Subcutaneous abdominal adipose tissue (tissue), 5 donors: Measurements from ENCODE around the gene NDUFAF5.
"Not testable (repeated sequence)": the region's sequence is repeated elsewhere in the genome, so short reads cannot be mapped to it uniquely, and the experiment has no call there.

Experiments
- H3K27ac ChIP-seq: one replicate; pipeline ENCODE4 v1.7.0; 2013; ENCODE audit warnings: low read depth, mild to moderate bottlenecking, inconsistent platforms, low read length, moderate library complexity
- H3K27me3 ChIP-seq, 5 donors: one replicate each; pipeline ENCODE4 v1.7.0; 2013; ENCODE audit warnings: low read length in 5 of 5, inconsistent platforms in 1 of 5; ENCODE audit not compliant: control insufficient read depth in 5 of 5, insufficient read depth in 4 of 5
- H3K36me3 ChIP-seq, 5 donors: one replicate each; pipeline ENCODE4 v1.7.0; 2013; ENCODE audit warnings: low read length in 5 of 5; ENCODE audit not compliant: control insufficient read depth in 5 of 5, insufficient read depth in 5 of 5
- H3K4me1 ChIP-seq, 5 donors: one replicate each; pipeline ENCODE4 v1.7.0; 2013; ENCODE audit warnings: low read length in 5 of 5, mild to moderate bottlenecking in 3 of 5, moderate library complexity in 1 of 5; ENCODE audit not compliant: control insufficient read depth in 5 of 5, insufficient read depth in 5 of 5
- H3K4me3 ChIP-seq, 5 donors: one replicate each; pipeline ENCODE4 v1.7.0; 2013; ENCODE audit warnings: low read length in 5 of 5, low read depth in 1 of 5
- H3K9ac ChIP-seq, 5 donors: one replicate each; pipeline ENCODE4 v1.7.0; 2013; ENCODE audit warnings: low read length in 5 of 5, mild to moderate bottlenecking in 4 of 5, moderate library complexity in 3 of 5
- H3K9me3 ChIP-seq, 5 donors: one replicate each; pipeline ENCODE4 v1.7.0; 2013; ENCODE audit warnings: low read length in 5 of 5; ENCODE audit not compliant: control insufficient read depth in 5 of 5
- donor health status: healthy.
- donor health status: healthy.
- donor health status: healthy.
- donor health status: healthy.
- donor health status: healthy.

NDUFAF5 gene

GRCh38 chr20:13753436-13754036 is 31.3 kb upstream of the NDUFAF5 start:
- Histone ChIP-seq H3K27me3 (no peaks in the 10 kb centered on the region), H3K4me1 (no peaks in the 10 kb centered on the region), H3K9me3 (no peaks in the 10 kb centered on the region), H3K4me3 (no peak overlapping the region), H3K36me3 (peaks cover 14 to 44% (median 27%) of the 10 kb centered on the region in 5 donors), H3K27ac (no peak overlapping the region), H3K9ac (no peak overlapping the region)

GRCh38 chr20:13755809-13756208 is 29.0 kb upstream of the NDUFAF5 start:
- H3K27ac ChIP-seq = no peak overlapping the region
- peaks cover 21 to 58% (median 38%) of the 10 kb centered on the region in 5 donors for H3K36me3 ChIP-seq
- no peak overlapping the region for H3K9ac ChIP-seq
- no peaks in the 10 kb centered on the region for H3K9me3 ChIP-seq
- H3K4me1 ChIP-seq = no peaks in the 10 kb centered on the region
- H3K27me3 ChIP-seq = no peaks in the 10 kb centered on the region
- H3K4me3 ChIP-seq = no peak overlapping the region

- Histone ChIP-seq H3K27me3 (no peaks in the 10 kb centered on the region), H3K9ac (no peak overlapping the region), H3K9me3 (no peaks in the 10 kb centered on the region), H3K36me3 (peaks cover 19 to 52% (median 35%) of the 10 kb centered on the region in 5 donors), H3K4me1 (no peaks in the 10 kb centered on the region), H3K4me3 (no peak overlapping the region), H3K27ac (no peak overlapping the region)
Measured at GRCh38 chr20:13756551-13756950, 28.3 kb upstream of the NDUFAF5 start.

GRCh38 chr20:13758884-13759283 is 25.9 kb upstream of the NDUFAF5 start:
- Histone ChIP-seq H3K27ac (no peak overlapping the region), H3K4me1 (no peaks in the 10 kb centered on the region), H3K27me3 (no peaks in the 10 kb centered on the region), H3K4me3 (no peak overlapping the region), H3K36me3 (peaks cover 19 to 62% (median 37%) of the 10 kb centered on the region in 5 donors), H3K9me3 (no peaks in the 10 kb centered on the region), H3K9ac (no peak overlapping the region)

GRCh38 chr20:13760451-13760946 is 24.3 kb upstream of the NDUFAF5 start:
- not testable (repeated sequence) for H3K9me3 ChIP-seq, H3K4me1 ChIP-seq, H3K9ac ChIP-seq, H3K27me3 ChIP-seq, H3K4me3 ChIP-seq, H3K27ac ChIP-seq
- peaks cover 29 to 60% (median 41%) of the 10 kb centered on the region in 5 donors for H3K36me3 ChIP-seq

GRCh38 chr20:13765299-13765698 is 19.5 kb upstream of the NDUFAF5 start:
- no peaks in the 10 kb centered on the region for H3K27me3 ChIP-seq
- H3K4me3 ChIP-seq = no peak overlapping the region
- H3K27ac ChIP-seq = no peak overlapping the region
- peaks cover 30 to 62% (median 54%) of the 10 kb centered on the region in 5 donors for H3K36me3 ChIP-seq
- no peak overlapping the region for H3K9ac ChIP-seq
- no peaks in the 10 kb centered on the region for H3K4me1 ChIP-seq
- H3K9me3 ChIP-seq = peaks cover 0 to 5% (median 2%) of the 10 kb centered on the region in 5 donors

GRCh38 chr20:13765868-13766416 is 18.9 kb upstream of the NDUFAF5 start:
- Histone ChIP-seq H3K36me3 (peaks cover 33 to 69% (median 59%) of the 10 kb centered on the region in 5 donors), H3K9me3 (peaks cover 0 to 5% (median 2%) of the 10 kb centered on the region in 5 donors), H3K27ac (no peak overlapping the region), H3K27me3 (no peaks in the 10 kb centered on the region), H3K4me3 (no peak overlapping the region), H3K9ac (no peak overlapping the region), H3K4me1 (no peaks in the 10 kb centered on the region)

- H3K4me1 ChIP-seq = no peaks in the 10 kb centered on the region
- no peak overlapping the region for H3K4me3 ChIP-seq
- H3K9me3 ChIP-seq = peaks cover 0 to 5% (median 2%) of the 10 kb centered on the region in 5 donors
- H3K9ac ChIP-seq = no peak overlapping the region
- peaks cover 25 to 69% (median 60%) of the 10 kb centered on the region in 5 donors for H3K36me3 ChIP-seq
- no peaks in the 10 kb centered on the region for H3K27me3 ChIP-seq
- no peak overlapping the region for H3K27ac ChIP-seq
Measured at GRCh38 chr20:13770141-13770540, 14.7 kb upstream of the NDUFAF5 start.

GRCh38 chr20:13771853-13772453 is 12.9 kb upstream of the NDUFAF5 start:
- no peak overlapping the region for H3K4me3 ChIP-seq
- H3K9ac ChIP-seq = no peak overlapping the region
- no peaks in the 10 kb centered on the region for H3K27me3 ChIP-seq
- H3K27ac ChIP-seq = no peak overlapping the region
- no peaks in the 10 kb centered on the region for H3K9me3 ChIP-seq
- H3K36me3 ChIP-seq = peaks cover 31 to 69% (median 60%) of the 10 kb centered on the region in 5 donors
- no peaks in the 10 kb centered on the region for H3K4me1 ChIP-seq

GRCh38 chr20:13772529-13772928 is 12.3 kb upstream of the NDUFAF5 start:
- peaks cover 34 to 70% (median 63%) of the 10 kb centered on the region in 5 donors for H3K36me3 ChIP-seq
- no peaks in the 10 kb centered on the region for H3K4me1 ChIP-seq
- no peaks in the 10 kb centered on the region for H3K9me3 ChIP-seq
- no peak overlapping the region for H3K9ac ChIP-seq
- no peak overlapping the region for H3K27ac ChIP-seq
- no peaks in the 10 kb centered on the region for H3K27me3 ChIP-seq
- H3K4me3 ChIP-seq = no peak overlapping the region
